ENCODE measurements around the gene SCCPDH.
A peak's percentile ranks its signal among the peaks of the same experiment; 100 is the strongest.

Gene SCCPDH

DNA sequence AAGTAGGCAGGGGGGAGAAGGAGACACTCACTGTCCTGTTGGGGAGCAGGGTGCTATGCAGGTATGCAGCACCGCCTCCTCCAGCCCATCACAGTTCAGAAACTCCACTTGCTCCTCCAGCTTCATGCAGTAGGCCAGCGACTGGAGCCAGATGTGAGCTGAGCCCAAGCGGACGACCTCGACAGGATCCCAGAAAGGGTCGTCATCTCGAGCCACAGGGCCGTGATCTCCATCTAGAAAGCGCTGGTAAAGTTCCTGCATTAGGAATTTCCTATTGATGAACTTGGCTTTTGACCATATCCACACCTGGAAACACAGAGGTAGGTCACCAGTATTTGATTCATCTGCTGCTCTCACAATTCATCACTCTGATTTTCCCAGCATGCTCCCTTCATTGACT, 56.1 kb downstream of the SCCPDH start:
- TF ChIP-seq GABPA (IDR thresholded peaks at IDR 0.05; ENCODE audit: low read depth) (no peak), POLR2AphosphoS5 (IDR thresholded peaks at IDR 0.05; ENCODE audit: low read depth) (no peak), SPI1 (IDR thresholded peaks at IDR 0.05; ENCODE audit: borderline replicate concordance, low read depth) (no peak), REST (IDR thresholded peaks at IDR 0.05; ENCODE audit: insufficient replicate concordance, low read depth) (no peak)
- TF ChIP-seq, protein P1, sequence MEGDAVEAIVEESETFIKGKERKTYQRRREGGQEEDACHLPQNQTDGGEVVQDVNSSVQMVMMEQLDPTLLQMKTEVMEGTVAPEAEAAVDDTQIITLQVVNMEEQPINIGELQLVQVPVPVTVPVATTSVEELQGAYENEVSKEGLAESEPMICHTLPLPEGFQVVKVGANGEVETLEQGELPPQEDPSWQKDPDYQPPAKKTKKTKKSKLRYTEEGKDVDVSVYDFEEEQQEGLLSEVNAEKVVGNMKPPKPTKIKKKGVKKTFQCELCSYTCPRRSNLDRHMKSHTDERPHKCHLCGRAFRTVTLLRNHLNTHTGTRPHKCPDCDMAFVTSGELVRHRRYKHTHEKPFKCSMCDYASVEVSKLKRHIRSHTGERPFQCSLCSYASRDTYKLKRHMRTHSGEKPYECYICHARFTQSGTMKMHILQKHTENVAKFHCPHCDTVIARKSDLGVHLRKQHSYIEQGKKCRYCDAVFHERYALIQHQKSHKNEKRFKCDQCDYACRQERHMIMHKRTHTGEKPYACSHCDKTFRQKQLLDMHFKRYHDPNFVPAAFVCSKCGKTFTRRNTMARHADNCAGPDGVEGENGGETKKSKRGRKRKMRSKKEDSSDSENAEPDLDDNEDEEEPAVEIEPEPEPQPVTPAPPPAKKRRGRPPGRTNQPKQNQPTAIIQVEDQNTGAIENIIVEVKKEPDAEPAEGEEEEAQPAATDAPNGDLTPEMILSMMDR (IDR thresholded peaks at IDR 0.05; ENCODE audit: insufficient read depth, low read length) = no peak
- DNase-seq (ENCODE audit: low read depth in 1 of 2, low spot score in 1 of 2) = no peak
- H3K27ac ChIP-seq (replicated peaks) = no peak overlapping the region
- H3K27me3 ChIP-seq (ENCODE audit: insufficient read depth, poor library complexity, severe bottlenecking) = no peaks in the 10 kb centered on the region
- H3K4me3 ChIP-seq (replicated peaks; ENCODE audit: insufficient read depth, low read length) = no peak overlapping the region

- no peak for DNase-seq (ENCODE audit: low read depth in 1 of 2, low spot score in 1 of 2)
- H3K27me3 ChIP-seq (ENCODE audit: insufficient read depth, poor library complexity, severe bottlenecking) = no peaks in the 10 kb centered on the region
- H3K27ac ChIP-seq (replicated peaks) = peak overlapping the region; percentile 60
- no peak overlapping the region for H3K4me3 ChIP-seq (replicated peaks; ENCODE audit: insufficient read depth, low read length)
- TF ChIP-seq, protein P1 (IDR thresholded peaks at IDR 0.05; ENCODE audit: insufficient read depth, low read length) = no peak
- no peak for TF ChIP-seq SPI1 (IDR thresholded peaks at IDR 0.05; ENCODE audit: borderline replicate concordance, low read depth)
Measured at GRCh38 chr1:246781212-246781611, 57.0 kb downstream of the SCCPDH start.

- peak overlapping the region; percentile 60 for H3K27ac ChIP-seq (replicated peaks)
- TF ChIP-seq REST (IDR thresholded peaks at IDR 0.05; ENCODE audit: insufficient replicate concordance, low read depth) = peak; percentile 44
- TF ChIP-seq POLR2AphosphoS5 (IDR thresholded peaks at IDR 0.05; ENCODE audit: low read depth) = peak; percentile 99
- no peak for TF ChIP-seq SPI1 (IDR thresholded peaks at IDR 0.05; ENCODE audit: borderline replicate concordance, low read depth)
- peak; percentile 52; the same call in 1 of the 2 replicates for TF ChIP-seq GABPA (IDR thresholded peaks at IDR 0.05; ENCODE audit: low read depth)
- peak; percentile 85 to 92 for DNase-seq (ENCODE audit: low read depth in 1 of 2, low spot score in 1 of 2)
Measured at GRCh38 chr1:246782120-246782900, 58.1 kb downstream of the SCCPDH start.

DNA sequence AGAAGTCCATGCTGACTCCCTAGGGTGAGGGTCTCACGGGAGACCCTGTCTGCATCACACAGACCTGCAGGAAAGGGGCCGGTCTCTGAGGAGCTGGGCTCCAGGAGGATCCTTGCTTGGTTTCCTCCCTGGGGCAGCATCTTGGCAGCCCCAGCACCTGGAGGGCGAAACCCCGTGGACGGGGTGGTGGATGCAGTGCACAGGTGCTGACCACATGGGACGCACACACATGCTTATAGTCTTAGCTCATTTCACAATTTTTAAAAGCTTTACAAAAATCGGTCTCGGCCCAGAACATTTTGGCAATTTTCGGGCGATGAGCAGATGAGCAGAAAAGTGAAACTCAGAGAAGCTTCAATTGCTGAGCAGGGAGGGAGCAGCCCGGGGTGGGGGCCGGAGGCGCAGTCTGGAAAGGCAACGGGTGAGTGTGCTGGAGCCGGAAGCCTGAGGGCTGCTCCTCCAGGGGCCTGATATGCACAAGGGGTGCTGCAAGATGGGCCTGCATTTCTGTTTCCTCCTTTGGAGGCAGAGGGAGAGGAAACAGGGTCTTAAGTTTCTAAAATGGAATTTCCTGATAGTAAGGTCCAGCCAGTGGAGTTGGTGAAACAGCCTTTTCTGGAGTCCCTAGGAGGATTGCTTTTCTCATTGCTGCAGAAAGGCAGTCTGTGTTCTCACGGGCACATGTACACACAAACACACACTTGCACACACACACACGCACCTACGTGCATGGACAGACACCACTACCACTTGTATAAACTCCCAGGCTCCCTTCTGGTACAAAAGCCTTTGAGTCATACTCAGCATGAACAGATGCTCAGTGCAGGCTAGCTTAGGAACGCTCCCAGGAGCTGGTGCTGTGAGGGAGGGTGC, 60.6 kb downstream of the SCCPDH start:
- Histone ChIP-seq H3K4me3 (replicated peaks; ENCODE audit: insufficient read depth, low read length) (no peak overlapping the region), H3K27ac (replicated peaks) (no peak overlapping the region), H3K27me3 (ENCODE audit: insufficient read depth, poor library complexity, severe bottlenecking) (no peaks in the 10 kb centered on the region)
- TF ChIP-seq, protein P1 (IDR thresholded peaks at IDR 0.05; ENCODE audit: insufficient read depth, low read length) = no peak
- TF ChIP-seq POLR2AphosphoS5 (IDR thresholded peaks at IDR 0.05; ENCODE audit: low read depth) (no peak), SPI1 (IDR thresholded peaks at IDR 0.05; ENCODE audit: borderline replicate concordance, low read depth) (no peak), GABPA (IDR thresholded peaks at IDR 0.05; ENCODE audit: low read depth) (no peak), REST (IDR thresholded peaks at IDR 0.05; ENCODE audit: insufficient replicate concordance, low read depth) (no peak)
- DNase-seq (ENCODE audit: low read depth in 1 of 2, low spot score in 1 of 2) = no peak

More at GRCh38 chr1:246782120-246782900, 58.1 kb downstream of the SCCPDH start:
- Histone ChIP-seq H3K4me3 (replicated peaks; ENCODE audit: insufficient read depth, low read length) (no peak overlapping the region), H3K27me3 (ENCODE audit: insufficient read depth, poor library complexity, severe bottlenecking) (no peaks in the 10 kb centered on the region)

All from HL-60 (cell line).